HEK293T (cell line): Measurements from ENCODE around the gene TSGA10IP.

Source experiments
- CTCF ChIA-PET: fragments of 350-600 bp; formaldehyde crosslinking; extraction: SDS; loops from one replicate; lab custom pipeline; 2021; ENCODE audit warnings: antibody characterized with exemption, inconsistent platforms; lab: Yijun Ruan, JAX
- POLR2A ChIA-PET: fragments of 350-600 bp; formaldehyde crosslinking; extraction: SDS; loops from one replicate; lab custom pipeline; 2020; ENCODE audit warnings: antibody characterized with exemption, inconsistent platforms; lab: Yijun Ruan, JAX
- DNase-seq: peaks from one replicate; pipeline ENCODE4 v3.0.0; 2012; ENCODE audit warnings: mixed read lengths; ENCODE audit errors: extremely low spot score
- ARNT ChIP-seq: fragments of 450-650 bp; IDR thresholded peaks from 2 replicates; pipeline ENCODE4 v1.6.1; 2017; ENCODE audit warnings: mild to moderate bottlenecking
- BHLHE40 ChIP-seq: fragments of 450-650 bp; IDR thresholded peaks from 2 replicates; pipeline ENCODE4 v1.6.1; 2016; ENCODE audit warnings: mild to moderate bottlenecking, moderate library complexity, borderline replicate concordance
- CTBP1 ChIP-seq: fragments of 450-650 bp; IDR thresholded peaks from 2 replicates; pipeline ENCODE4 v1.6.1; 2016; ENCODE audit warnings: borderline replicate concordance
- ELF4 ChIP-seq: fragments of 450-650 bp; IDR thresholded peaks from 2 replicates; pipeline ENCODE4 v1.6.1; 2017; ENCODE audit warnings: antibody characterized with exemption
- FOXA1 ChIP-seq: fragments of 450-650 bp; IDR thresholded peaks from 2 replicates; pipeline ENCODE4 v1.6.1; 2016; ENCODE audit warnings: mild to moderate bottlenecking
- FOXK2 ChIP-seq: fragments of 450-650 bp; IDR thresholded peaks from 2 replicates; pipeline ENCODE4 v1.6.1; 2016; ENCODE audit warnings: mild to moderate bottlenecking
- FOXM1 ChIP-seq: fragments of 450-650 bp; IDR thresholded peaks from 2 replicates; pipeline ENCODE4 v1.6.1; 2017; ENCODE audit warnings: mild to moderate bottlenecking, borderline replicate concordance
- HDGF ChIP-seq: fragments of 450-650 bp; IDR thresholded peaks from 2 replicates; pipeline ENCODE4 v1.6.1; 2017; ENCODE audit warnings: antibody characterized with exemption, borderline replicate concordance
- L3MBTL2 ChIP-seq: fragments of 450-650 bp; conservative IDR thresholded peaks from 2 replicates; pipeline ENCODE4 v1.6.1; 2016; ENCODE audit warnings: mild to moderate bottlenecking
- LEF1 ChIP-seq: fragments of 450-650 bp; IDR thresholded peaks from 2 replicates; pipeline ENCODE4 v1.6.1; 2017; ENCODE audit warnings: mild to moderate bottlenecking, borderline replicate concordance
- NFRKB ChIP-seq: fragments of 450-650 bp; IDR thresholded peaks from 2 replicates; pipeline ENCODE4 v1.6.1; 2016; ENCODE audit warnings: mild to moderate bottlenecking, moderate library complexity
- SP1 ChIP-seq: fragments of 450-650 bp; IDR thresholded peaks from 2 replicates; pipeline ENCODE4 v1.6.1; 2017
- SUZ12 ChIP-seq: fragments of 450-650 bp; IDR thresholded peaks from 2 replicates; pipeline ENCODE4 v1.6.1; 2016; ENCODE audit warnings: mild to moderate bottlenecking
- TARDBP ChIP-seq: fragments of 450-650 bp; IDR thresholded peaks from 2 replicates; pipeline ENCODE4 v1.6.1; 2016
- ZNF384 ChIP-seq: fragments of 450-650 bp; IDR thresholded peaks from 2 replicates; pipeline ENCODE4 v1.6.1; 2016
- TF ChIP-seq, protein P1 (sequence below): fragments of 450-650 bp; IDR thresholded peaks from 2 replicates; pipeline ENCODE4 v1.6.1; 2016

Gene TSGA10IP

GRCh38 chr11:65927904-65928397, 17.3 kb upstream of the TSGA10IP start:
- POLR2A ChIA-PET: no interaction called here
- TF ChIP-seq SP1 (no peak), NFRKB (no peak), LEF1 (no peak)
- DNase-seq: no peak
- CTCF ChIA-PET: no interaction called here

DNA sequence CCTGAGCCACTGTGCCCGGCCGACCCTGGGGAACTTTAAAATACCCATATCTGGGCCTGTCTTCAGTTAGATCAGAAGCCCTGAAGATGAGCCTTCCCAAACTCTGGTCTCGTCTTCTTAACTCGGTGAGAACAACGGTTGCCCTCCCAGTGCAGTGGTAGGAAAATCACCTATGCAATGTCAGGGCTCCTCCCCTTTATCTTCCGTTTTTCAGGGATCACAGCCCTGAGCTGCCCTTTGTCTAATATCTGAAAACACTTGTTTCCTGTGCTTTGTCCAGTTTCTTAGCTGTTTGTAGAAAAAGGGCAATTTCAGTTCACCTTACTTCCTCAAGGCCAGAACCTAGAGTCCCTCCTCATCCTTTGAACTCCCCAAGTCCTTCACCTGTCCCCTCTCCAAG, 16.6 kb upstream of the TSGA10IP start:
- TF ChIP-seq ELF4 (no peak), CTBP1 (no peak), NFRKB (no peak), ARNT (no peak), TARDBP (no peak), HDGF (no peak), SUZ12 (no peak), FOXM1 (no peak), L3MBTL2 (no peak), FOXA1 (no peak), FOXK2 (no peak), ZNF384 (no peak), BHLHE40 (no peak)
- TF ChIP-seq, protein P1, sequence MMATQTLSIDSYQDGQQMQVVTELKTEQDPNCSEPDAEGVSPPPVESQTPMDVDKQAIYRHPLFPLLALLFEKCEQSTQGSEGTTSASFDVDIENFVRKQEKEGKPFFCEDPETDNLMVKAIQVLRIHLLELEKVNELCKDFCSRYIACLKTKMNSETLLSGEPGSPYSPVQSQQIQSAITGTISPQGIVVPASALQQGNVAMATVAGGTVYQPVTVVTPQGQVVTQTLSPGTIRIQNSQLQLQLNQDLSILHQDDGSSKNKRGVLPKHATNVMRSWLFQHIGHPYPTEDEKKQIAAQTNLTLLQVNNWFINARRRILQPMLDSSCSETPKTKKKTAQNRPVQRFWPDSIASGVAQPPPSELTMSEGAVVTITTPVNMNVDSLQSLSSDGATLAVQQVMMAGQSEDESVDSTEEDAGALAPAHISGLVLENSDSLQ: no peak
- ChIA-PET POLR2A (no interaction called here), CTCF (no interaction called here)
- no peak for DNase-seq

DNA sequence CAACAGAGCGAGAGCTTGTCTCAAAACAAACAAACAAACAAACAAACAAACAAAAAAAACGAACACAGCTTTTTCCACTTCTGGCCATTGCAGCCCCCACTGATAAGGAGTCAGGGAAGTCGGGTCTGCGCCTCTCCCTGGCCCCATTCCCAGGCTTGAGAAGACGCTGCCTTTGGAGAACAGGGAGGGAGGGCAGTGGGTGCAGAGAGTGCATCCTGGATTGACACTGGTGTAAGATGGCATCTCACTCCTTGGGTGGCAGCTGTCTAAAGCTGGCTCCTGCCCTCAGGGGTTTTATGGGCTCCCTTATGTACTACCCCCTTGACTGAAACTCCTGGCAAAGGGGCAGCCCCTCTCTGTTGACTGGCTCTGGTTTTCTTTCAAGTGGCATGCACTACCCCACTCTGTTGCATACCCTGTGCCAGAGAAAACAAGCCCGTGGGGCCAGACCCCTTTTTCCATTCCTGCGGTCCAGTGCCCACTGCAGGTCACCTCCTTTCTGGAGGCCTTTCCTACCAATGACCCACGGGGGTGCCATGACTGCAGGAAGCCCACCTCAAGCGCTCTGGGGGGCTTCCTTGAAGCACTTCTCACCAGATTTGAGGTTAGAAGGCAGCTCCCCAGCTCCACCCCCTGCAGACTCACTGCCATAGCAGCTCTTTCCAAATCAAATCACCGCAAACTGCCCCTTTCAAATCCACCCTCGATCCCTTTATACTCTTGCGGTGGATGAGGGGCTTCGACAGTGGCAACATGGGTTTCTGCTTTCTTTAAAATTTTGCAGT, 13.3 kb upstream of the TSGA10IP start:
- ChIA-PET POLR2A (interaction anchor here (0.8 to 1.5 kb wide), 2 partner anchors 9 to 44 kb away, joined by 3 to 4 read pairs; partner anchors contain the start of gene FIBP), CTCF (interaction anchor here (0.7 to 1.4 kb wide), 2 partner anchors 31 to 43 kb away, joined by 3 to 6 read pairs; partner anchors contain the start of gene FIBP)
- no peak for DNase-seq
- TF ChIP-seq LEF1: no peak
- no peak for TF ChIP-seq ELF4
- no peak for TF ChIP-seq SP1
- no peak for TF ChIP-seq FOXM1
- TF ChIP-seq FOXA1: no peak
- TF ChIP-seq, protein P1: no peak

GRCh38 chr11:65932558-65932919, 12.7 kb upstream of the TSGA10IP start:
- ChIA-PET POLR2A (interaction anchor here (1.1 to 1.5 kb wide), 3 partner anchors 42 to 73 kb away, joined by 3 to 4 read pairs (median 3); partner anchors contain the start of genes CCDC85B, FIBP and MUS81), CTCF (interaction anchor here (0.7 to 1.4 kb wide), 2 partner anchors 32 to 44 kb away, joined by 3 to 6 read pairs; partner anchors contain the start of gene FIBP)
- peak; percentile 57 for DNase-seq
- TF ChIP-seq SP1 (no peak), L3MBTL2 (peak; percentile 41; the same call in 1 of the 2 replicates)

DNA sequence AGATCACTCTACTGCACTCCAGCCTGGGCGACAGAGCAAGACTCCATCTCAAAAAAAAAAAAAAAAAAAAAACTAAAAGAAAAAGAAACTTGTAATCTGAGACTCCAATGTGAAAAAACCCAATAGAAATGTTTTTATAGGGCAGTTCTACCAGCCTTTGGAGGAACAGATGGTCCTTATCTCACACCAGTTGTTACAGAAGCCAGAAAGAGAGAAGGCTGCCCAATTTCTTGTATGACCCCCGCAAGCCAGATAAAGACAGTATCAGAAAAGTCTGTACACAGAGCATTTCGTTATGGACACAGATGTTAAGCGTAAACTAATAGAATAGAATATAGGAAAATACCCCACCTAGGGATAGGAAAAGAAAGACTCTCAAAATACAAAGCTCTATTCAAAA, 11.3 kb upstream of the TSGA10IP start:
- POLR2A ChIA-PET: no interaction called here
- peak; percentile 46; the same call in 1 of the 2 replicates for TF ChIP-seq ZNF384
- no peak for TF ChIP-seq FOXM1
- no peak for DNase-seq
- CTCF ChIA-PET: no interaction called here

DNA sequence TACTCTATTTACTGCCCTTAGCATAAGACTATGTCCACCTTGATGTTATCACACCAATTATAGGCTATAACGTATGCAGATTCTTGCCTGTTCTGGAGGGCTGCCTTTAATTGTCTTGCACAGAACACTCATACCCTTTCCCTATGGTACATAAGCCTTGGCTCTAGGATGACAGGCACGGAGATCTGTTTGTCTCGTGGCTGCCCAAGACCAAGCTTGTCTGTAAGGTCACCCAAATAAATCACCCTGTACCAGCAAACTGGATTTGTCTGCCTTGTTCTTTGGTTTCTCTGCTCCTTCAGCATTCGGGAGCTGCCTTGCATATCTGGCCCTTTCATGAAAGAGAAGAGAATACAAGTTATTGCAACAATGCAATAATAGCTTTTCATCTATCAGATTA, 7.5 kb upstream of the TSGA10IP start:
- CTCF ChIA-PET: interaction anchor here (0.8 kb wide), 1 partner anchor 45 kb away, joined by 3 read pairs; no protein-coding TSS in a partner anchor

More for the DNA sequence above, 7.5 kb upstream of the TSGA10IP start:
- POLR2A ChIA-PET: interaction anchor here (1.7 kb wide), 1 partner anchor 47 kb away, joined by 3 read pairs; no protein-coding TSS in a partner anchor
- no peak for DNase-seq
- TF ChIP-seq L3MBTL2: no peak
- TF ChIP-seq, protein P1: no peak
- TF ChIP-seq TARDBP: no peak
- TF ChIP-seq FOXA1: no peak
- no peak for TF ChIP-seq CTBP1
- TF ChIP-seq SUZ12: no peak
- TF ChIP-seq ZNF384: no peak
- no peak for TF ChIP-seq BHLHE40
- no peak for TF ChIP-seq ELF4
- TF ChIP-seq ARNT: no peak
- no peak for TF ChIP-seq NFRKB
